ENCODE results near the gene FAM83F.

The FAM83F gene

DNA sequence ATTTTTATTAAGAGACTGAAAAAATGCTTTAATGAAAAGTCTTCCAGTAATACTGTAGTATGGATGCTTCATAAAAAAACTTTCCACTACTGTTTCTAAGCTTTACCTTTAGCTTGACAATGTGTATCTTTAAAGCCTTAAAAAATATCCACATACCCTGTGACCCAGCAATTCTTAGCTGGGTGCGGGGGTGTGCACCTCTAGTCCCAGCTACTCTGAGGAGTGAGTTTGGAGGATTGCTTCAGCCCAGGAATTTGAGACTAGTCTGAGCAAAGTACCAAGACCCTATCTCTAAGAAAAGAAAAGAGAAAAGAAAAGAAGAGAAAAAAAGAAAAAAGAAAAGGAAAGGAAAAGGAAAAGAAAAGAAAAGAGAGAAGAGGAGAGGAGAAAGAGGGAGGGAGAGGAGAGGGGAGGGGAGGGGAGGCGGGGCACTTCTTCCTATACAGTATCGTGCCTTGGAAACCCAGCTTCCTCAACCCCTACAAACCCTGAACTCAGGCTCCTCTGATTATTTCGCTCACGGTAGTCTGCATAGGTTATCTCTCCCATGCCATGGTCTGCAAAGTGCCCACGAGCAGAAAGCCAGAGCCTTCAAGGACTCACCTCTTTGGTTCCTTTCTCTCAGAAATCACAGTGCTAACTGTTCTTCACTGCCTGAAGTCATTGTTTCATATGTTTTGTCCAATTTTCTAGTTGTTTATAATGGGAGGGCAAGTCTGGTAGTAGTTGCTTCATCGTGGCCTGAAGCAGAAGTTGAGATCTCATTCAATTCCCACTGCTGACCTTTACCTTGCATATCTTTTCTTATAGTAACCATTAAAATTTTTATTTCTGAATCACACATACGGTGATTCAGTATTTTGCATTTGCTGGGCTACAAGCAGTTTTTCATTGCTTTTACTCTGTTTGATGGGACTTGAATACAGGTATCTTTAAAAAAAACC is 82.2 kb downstream of the FAM83F start:
- DNase-seq: no peak

DNA sequence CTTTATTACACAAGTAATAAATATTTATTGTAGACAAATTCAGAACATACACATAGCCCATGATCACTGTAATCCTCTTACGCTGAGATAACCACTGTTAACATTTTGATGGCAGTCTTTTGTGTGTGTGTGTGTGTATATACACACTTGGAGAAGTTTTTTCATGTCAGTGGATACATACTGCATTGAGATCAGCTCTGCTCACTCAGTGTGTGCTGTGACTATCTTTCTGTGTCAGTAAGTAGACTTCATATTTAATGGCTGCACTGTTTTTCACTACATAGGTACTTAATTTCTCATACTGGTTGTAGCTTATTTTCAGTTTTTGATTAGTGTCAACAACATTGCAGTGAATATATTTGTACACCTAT is 82.9 kb downstream of the FAM83F start:
- DNase-seq: no peak

DNA sequence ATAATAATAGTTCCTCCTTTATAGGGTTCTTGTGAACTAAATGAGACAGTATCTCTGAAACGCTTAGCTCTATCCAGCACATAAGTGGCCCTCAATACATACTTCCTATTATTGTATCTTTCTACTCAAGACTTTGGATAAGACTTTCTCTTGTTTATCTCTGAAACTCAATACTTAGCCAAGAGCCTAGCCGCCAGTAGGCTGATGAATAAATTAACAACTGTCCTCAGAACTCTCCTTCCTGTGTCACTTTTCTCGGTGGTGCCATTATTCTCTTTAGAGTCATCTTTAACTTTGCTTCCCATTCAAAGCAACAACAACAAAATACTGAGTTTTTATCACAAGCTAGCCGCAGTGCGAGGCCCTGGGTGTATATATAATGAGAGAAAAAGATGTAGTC is 86.9 kb downstream of the FAM83F start:
- no peak for DNase-seq

DNA sequence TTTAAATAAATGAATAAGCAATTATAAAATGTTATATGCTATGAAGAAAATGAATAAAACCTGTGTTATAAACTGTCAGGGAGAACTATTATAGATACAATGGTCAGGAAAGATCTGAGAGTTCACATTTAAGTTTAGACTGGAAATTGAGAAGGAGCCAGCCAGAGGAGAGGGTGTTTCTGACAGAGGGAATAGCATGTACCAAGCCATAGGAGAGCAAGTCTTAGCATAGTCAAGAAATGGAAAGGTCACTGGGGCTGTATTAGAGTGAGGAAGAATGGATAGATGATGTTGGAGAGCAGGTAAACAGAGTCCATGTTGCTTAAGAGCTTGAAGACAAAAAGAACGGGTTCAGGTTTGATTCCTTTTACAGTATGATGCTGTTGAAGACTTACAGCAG is 87.4 kb downstream of the FAM83F start:
- no peak for DNase-seq

DNA sequence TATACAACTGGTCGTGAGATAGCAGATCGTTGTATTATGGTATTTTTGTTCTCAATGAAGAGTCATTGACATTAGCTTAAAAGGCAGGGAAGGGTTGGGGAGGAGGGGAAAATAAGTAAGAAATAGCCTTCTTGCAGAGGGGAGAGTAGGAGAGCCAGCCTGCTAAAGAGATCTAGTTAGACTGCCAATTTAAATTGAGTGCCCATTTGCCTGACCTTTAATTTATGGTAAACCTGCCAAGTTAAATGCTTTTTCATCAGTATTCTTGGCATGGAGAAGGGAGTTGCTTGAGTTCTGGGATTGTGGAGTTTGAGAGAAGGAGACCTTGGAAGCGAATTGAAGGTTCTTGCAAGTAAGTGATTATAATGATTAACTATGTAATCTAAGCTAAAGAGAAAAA is 89.0 kb downstream of the FAM83F start:
- no peak for DNase-seq

DNA sequence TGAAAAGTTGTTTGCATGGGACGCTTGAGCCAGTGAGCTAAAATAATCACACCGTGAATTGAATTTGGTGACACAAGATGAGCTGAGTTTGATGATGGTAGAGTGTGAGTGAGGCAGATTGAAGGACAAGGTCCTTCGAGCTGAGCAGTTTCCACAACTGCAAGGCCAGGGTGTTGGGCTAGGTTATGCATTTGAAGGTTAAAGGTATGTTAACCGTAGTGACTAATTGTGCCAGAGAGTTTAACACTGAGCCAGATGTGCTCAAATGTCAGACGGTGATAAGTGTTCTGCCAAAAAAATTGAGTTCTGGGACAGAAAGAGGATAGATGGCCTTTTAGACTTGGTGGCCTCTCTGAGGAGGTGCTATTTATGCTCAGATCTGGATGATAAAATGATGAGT is 89.5 kb downstream of the FAM83F start:
- no peak for DNase-seq

DNA sequence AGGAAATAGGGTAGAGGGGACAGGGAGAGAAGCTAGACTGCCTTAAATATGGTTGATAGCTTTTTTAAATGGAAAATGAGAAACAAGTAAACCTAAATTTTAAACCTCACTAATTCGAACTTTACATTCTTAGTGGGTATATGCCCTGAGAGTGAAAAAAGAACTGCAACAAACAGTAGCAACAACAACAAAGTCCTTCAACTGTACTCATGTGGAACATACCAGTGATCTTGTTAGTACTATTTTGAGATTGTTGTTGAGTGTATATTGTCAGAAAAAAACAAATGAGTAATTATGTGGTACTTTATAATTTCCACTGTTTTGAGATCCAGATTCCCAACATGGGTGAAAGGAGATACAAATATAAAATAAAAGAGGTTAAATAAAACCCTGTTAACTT is 94.1 kb downstream of the FAM83F start:
- DNase-seq: no peak

All from NCI-H1436 (cell line).